ENCODE results near the gene GPR65. TPM values are rescaled to one million over a fixed set of nuclear protein-coding genes. Genes with fewer than 3 reads are reported as not detected.

GPR65 gene
- polyA plus RNA-seq, 3 donors, result 0.32 to 0.44 (median 0.34) TPM

DNA sequence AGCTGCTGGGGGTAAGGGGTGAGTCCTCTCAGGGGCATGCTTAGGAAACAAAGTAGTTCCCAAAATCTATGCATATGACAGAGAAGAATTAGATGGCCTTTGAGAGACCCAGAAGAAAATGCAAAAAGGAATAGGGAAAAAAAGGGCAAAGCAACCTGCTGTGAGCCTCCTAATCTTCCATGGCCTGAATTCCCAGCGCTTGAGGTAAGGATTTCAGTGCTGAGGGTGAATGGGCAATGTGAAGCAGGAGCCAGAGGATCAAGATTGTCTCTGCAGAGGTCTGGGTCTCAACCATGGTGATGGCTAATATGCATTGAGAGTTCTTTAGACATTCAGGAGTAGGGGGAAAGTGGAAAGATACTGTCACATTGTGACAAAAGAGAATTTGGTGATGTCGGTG, 31.5 kb downstream of the GPR65 start:
- DNase-seq, result no peak

DNA sequence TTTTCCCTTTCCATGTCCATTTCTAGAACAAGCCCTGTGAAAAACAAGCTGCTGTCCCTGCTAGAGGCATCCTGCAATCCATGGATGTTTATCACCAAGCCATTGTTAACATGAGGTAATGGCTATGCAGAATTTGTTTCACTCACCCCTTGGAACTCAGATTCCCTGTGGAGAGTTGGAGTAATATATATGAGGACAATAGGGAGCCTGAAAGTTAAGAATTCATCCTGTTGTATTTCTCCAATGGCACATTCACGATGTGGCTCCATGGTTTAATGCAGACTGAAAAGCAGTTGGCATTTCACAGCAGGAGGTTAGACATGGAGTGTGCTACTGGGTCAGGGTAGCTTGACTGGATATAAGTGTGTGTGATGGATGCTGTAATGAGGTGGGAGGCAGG, 32.4 kb downstream of the GPR65 start:
- no peak for DNase-seq

DNA sequence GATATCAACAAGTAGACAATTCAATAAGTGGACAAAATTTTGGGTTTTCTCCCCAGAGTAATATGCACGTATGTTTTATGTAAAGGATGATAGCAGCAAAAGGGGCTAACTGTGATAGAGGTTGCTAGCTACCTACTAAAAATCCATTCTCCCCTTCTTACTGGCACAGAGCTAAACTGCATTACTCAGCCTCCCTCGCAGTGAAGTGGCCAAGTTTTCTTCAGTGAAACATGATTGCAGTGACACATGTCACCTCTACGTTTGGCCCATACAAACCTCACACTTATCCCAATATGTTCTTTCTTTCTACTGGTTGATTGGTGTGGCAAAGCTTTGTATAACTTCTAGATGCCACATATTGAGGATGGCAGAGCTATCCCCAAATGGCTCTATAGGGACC, 34.3 kb downstream of the GPR65 start:
- DNase-seq, result no peak

DNA sequence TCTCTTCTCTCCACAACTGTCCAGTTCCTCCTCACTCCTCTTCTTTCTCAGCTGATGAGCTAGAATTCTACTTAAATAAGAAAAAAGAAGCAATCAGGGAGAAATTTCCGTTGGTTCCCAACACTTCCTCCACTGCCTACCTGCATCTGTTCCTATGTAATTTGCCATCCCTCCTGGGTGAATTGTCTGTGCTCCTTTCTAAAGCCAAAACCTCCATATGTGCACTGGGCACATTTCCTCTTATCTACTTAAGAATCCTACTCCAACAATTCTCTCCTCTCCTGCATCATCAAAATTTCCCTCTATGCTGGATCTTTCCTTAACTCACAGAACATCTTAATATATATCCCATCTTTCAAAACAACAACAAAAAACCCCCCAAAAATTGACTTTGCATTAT, 35.2 kb downstream of the GPR65 start:
- no peak for DNase-seq

DNA sequence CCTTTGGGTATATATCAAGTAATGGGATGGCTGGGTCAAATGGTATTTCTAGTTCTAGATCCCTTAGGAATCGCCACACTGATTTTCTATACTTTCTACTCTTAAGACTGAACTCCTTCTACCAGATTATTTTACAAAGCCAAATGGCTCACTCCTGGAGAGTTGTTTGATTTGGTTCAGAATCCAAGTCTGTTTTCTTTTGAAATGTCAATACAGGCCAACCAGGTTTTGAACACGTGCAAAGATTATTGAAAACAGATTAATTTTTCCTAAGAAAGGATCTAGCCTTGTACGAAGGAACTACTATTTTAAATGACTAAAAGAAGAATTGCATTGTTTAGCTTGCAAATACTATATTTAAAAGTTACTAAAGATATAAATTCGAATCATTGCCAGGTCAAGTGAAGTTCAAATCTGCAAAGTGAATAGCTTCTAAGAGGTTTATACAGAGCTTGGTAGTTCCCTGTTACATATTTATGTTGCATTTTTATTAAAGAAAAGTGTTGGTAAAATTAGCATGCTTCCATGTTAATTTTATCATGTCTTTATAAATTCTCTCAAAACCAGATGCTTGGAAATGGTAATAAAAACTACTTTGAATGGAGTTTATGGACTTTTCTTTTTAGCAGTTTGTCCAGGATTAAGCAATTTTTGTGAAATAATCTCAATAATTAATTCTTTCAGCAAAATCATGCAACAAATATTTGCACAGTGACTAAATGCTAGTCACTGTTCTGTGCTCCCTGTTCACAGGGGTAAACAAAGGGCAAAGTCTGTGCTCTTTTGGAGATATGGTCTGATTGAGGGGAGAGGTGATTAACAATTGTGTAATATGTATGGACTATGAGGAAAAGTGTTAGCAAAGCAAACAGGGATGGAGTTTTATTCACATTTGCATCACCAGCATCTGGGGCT, 38.9 kb downstream of the GPR65 start:
- no peak for DNase-seq

DNA sequence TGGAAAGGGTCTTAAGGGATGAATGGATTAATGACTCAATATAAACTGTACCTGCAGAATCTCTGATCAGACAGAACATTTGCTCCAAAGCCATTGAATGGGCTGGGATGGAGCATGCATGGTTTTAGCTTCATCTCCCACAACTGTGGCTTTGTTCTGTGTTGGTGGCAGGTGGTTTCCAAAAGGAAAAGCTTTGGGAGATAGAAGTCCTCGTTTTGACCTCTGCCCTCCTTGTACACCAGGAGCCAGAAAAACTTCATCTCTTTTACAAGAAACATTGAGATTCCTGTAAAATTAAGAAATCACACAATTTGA, 39.5 kb downstream of the GPR65 start:
- DNase-seq, result no peak

DNA sequence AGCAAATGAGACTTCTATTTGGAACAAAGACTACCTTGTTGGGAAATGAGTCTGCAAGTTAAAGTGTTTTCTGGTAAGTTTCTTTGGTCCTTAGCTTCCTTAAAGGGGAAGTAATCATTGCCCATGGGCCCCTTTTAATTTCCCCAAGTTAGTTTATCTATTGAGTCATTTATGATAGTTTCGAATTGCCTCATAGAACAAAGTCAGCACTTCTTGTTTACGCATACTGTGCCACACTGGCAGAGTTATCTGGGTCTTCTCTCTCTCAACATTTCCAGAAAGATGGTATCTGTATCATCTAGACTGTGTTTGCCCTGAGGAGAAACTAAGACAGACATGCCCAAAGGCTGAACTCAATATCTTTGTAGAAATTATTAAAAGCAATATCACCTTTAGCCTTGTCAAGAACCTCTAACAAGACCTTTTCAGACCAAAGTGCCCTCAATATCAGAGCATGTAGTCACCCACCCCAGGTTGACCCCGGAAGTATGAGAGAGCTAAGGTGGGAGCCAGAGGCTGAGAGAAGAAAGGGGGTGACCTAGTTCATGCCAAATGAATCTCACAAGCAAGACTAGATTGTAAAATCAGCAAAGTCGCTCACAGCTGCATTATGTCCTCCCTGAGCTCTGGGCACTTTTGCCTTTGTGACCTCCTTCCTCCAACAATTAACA, 40.0 kb downstream of the GPR65 start:
- DNase-seq, result no peak

DNA sequence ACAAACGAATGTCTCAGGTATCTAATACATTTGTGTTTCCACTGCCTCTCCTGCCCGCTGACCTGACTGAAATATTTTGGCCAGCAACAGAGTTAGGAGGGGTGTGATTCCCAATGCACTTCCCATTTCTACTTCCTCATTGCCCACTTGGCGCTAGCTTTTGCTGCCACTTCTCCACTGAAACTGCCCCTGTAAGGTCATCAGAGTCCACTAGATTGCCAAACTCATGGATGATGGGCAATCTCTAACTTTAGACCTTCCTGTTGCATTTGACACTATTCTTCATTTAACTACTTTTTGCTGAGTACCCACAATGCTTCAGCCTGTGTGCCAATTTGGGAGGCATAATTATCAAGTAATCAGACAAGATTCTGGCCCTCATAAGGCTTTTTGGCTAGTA, 40.8 kb downstream of the GPR65 start:
- DNase-seq, result no peak

DNA sequence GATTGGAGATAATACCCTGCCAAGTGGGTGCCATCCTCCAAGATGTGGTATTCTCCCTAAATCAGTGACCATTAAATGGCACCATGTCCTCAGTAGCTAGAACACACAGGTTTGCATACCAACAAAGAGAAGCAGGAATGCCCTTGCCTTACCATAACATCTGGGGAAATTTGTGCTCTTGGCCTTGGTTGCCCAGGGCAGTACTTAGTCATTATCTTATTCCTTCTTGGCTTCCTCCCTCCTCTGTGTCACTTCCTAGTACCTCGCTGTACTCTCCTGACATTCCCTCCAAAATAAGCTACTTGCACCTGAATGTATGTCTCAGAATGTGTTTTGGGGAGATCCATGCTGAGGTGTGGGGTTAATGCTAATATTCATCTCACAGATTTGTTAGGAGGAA, 43.4 kb downstream of the GPR65 start:
- no peak for DNase-seq

DNA sequence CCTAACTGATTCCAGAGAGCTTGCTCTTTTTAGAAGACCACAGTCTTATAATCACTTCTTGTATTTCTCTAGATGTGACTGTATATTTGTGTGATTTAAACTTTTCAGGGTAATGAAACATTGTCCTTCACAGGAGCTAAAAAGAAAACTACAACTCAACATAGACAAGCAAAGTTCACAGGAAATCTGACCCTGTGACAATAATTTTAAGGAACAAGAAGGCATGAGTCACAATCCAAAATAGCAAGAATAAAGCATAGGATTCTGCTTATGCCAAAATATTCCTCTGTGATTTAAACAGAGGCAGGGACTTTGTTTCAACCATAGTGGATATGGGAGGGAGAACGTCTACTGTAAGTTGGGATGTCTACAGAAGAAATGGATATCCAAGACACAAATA, 44.3 kb downstream of the GPR65 start:
- no peak for DNase-seq

DNA sequence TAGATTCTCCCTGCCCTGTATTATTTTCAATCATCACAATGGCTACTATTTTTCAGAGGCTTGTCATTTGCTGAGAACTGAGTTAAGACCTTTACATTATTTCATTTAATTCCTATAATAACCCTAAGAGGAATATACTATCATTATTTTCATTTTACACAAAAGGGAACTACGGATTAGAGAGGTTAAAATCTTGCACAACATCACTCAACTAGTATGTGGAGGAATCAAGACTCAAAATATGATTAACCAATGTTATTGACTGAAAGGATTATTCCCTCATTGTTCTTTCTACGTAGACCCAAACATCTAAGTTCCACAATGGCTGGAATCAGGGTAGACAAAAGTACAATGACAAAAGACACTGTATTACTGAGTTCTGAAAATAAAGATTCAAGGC, 45.0 kb downstream of the GPR65 start:
- no peak for DNase-seq

DNA sequence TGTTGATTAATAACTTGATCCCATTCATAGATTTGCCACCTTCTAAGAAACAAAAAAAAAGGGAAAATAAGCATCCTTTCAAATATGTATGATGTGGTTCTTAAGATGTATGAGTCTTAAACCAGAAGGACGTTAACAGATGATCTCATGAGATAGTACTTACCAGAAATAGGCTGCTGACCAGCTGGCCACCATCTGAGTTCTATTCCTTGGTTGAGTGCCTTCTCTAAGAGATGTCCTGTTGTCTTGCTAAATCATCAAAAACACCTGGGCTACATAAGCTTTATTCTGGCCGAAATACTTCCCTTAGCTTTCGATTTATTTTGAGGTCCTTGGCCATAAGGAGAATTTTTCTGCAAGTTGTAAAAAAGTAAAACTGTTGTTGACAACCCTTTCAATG, 55.6 kb downstream of the GPR65 start:
- no peak for DNase-seq

DNA sequence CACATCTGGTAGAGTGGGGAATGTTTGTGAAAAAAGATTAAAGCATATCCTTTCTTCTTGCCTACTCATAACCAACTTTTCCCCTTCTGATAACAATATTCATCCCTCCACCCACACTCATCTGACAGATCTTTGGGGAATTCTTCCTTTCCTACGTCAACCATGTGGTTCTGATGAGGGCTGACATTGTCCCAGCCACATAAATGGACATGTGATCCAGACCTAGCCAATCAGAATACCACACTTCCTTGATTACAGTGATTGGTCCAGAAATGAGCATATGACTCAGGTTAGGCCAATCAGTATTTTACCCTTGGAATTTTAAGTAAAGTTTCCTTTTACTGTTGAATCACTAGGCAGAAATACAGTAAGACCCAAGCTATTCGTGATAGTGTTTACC, 58.9 kb downstream of the GPR65 start:
- no peak for DNase-seq

Other genes with a start within 250 kb of the GPR65 start
- 10 to 100 TPM; 39.7 to 46.3 (median 39.8) TPM for gene GALC, start 12.0 kb upstream of the GPR65 start, polyA plus RNA-seq (ENCODE audit: insufficient read length in 3 of 3)

All from renal pelvis (tissue), 4 donors.